H1 (cell line): ENCODE measurements around the gene R3HDM1. TPM values are rescaled to one million over a fixed set of nuclear protein-coding genes. Genes with fewer than 3 reads are reported as not detected.

Experiments used
- CHD1 ChIP-seq: IDR thresholded peaks from 2 replicates; pipeline ENCODE4 v1.6.1; 2012; ENCODE audit warnings: low read depth, low read length, improper control_type of control experiment
- CHD7 ChIP-seq: fragments of 300-600 bp; sonication (generic); IDR thresholded peaks from 2 replicates; pipeline ENCODE4 v1.7.1; 2012; ENCODE audit warnings: low read length, moderate library complexity, mild to moderate bottlenecking, inconsistent platforms; ENCODE audit not compliant: insufficient replicate concordance
- CTBP2 ChIP-seq: IDR thresholded peaks from 2 replicates; pipeline ENCODE4 v1.7.0; 2011; ENCODE audit warnings: borderline replicate concordance, mild to moderate bottlenecking, moderate library complexity, mixed read lengths, low read length; ENCODE audit not compliant: insufficient read depth, insufficient read length
- CTCF ChIP-seq, 3 experiments: IDR thresholded peaks; 1 replicate in 2 of 3; 2 replicates in 1 of 3; pipeline versions ENCODE4 v1.5.1 to v1.6.1; 2011; ENCODE audit warnings: low read length in 3 of 3, mild to moderate bottlenecking in 3 of 3, inconsistent platforms in 2 of 3, low read depth in 1 of 3, moderate library complexity in 1 of 3; ENCODE audit not compliant: insufficient read depth in 1 of 3; ENCODE audit errors: control extremely low read depth in 1 of 3
- HDAC6 ChIP-seq: IDR thresholded peaks from one replicate; pipeline ENCODE4 v1.7.1; 2012; ENCODE audit warnings: low read depth, mild to moderate bottlenecking, inconsistent platforms, low read length, moderate library complexity
- NANOG ChIP-seq: IDR thresholded peaks from 2 replicates; pipeline ENCODE4 v1.6.1; 2011; ENCODE audit warnings: low read length, low read depth, mild to moderate bottlenecking, inconsistent platforms; ENCODE audit not compliant: insufficient read depth, poor library complexity, severe bottlenecking
- RAD21 ChIP-seq, 2 experiments: IDR thresholded peaks in 1 of 2; conservative IDR thresholded peaks in 1 of 2; 2 replicates each; pipeline ENCODE4 v1.6.1; 2011; ENCODE audit warnings: low read depth in 2 of 2, low read length in 2 of 2, improper control_type of control experiment in 1 of 2, inconsistent platforms in 1 of 2, mild to moderate bottlenecking in 1 of 2, moderate library complexity in 1 of 2
- SP1 ChIP-seq: IDR thresholded peaks from 2 replicates; pipeline ENCODE4 v1.6.1; 2011; ENCODE audit warnings: low read depth, low read length
- TAF1 ChIP-seq: IDR thresholded peaks from 2 replicates; pipeline ENCODE4 v1.6.1; 2011; ENCODE audit warnings: mild to moderate bottlenecking, low read depth, low read length
- polyA plus RNA-seq, 7 experiments: library from polyadenylated mRNA; depleted of rRNA in 3 of 7; stranded (reverse) in 5 of 7; unstranded in 2 of 7; fragments of >200 nt in 5 of 7; fragments of 200-250 nt in 2 of 7; gene quantifications; 1 replicate in 5 of 7; 2 replicates in 1 of 7; 4 replicates in 1 of 7; pipeline versions ENCODE4 v1.2.1 to v1.2.3, GENCODE V29; 2011 to 2013; ENCODE audit warnings: missing spikeins in 2 of 7, mixed read lengths in 2 of 7
- total RNA-seq: library from RNA; stranded (reverse); fragmentation: NEBNext Ultra II Directional; extraction: Animal tissue kit (Norgen Biotek cat#: 25700); gene quantifications from 2 replicates; pipeline ENCODE4 v1.2.1, GENCODE V29; 2021

Gene R3HDM1
- total and polyA plus RNA-seq, 2 of the 8 experiments (the other 6 are each of a cell fraction or from before 2014, with no cell fraction given), result 77.7 to 120 TPM

GRCh38 chr2:135582383-135582782, 51.1 kb downstream of the R3HDM1 start (continued):
- TF ChIP-seq CHD7 (no peak), NANOG (no peak), SP1 (no peak), CTBP2 (no peak), TAF1 (no peak), CHD1 (no peak), RAD21 (IDR thresholded peaks at IDR 0.05 in 1 of 2, conservative IDR thresholded peaks at IDR 0.05 in 1 of 2; ENCODE audit: low read depth in 2 of 2, low read length in 2 of 2) (no peak), HDAC6 (no peak), CTCF (IDR thresholded peaks at IDR 0.05; ENCODE audit: control extremely low read depth in 1 of 3, insufficient read depth in 1 of 3, low read depth in 1 of 3, low read length in 3 of 3) (no peak)
